OCI-M2 (cell line): ENCODE results near the gene FAM3D.

ENCODE experiments used
- DNase-seq: peaks from one replicate; lab custom pipeline; 2025; ENCODE audit not compliant: unreplicated experiment; lab: John Stamatoyannopoulos, UW

Gene FAM3D

DNA sequence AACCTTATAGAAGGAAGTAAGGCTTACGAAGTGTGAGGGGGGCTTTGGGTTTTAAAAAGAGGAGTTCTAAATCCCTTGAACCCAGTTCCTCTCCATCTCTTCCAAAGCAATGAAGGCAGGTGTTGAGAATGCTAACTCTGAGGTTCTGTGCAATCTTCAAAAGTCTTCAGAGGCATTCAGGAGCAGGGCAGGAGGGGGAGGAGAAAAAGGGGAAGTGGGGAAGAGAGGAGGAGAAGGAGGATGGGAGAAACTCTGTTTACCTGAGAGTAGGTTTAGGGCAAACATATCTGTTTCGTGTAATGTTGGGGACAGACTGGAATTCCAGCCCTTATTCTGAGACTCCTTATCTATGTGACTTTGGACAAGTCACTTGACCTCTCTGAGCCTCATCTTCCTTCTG is 36.9 kb downstream of the FAM3D start:
- DNase-seq = no peak

DNA sequence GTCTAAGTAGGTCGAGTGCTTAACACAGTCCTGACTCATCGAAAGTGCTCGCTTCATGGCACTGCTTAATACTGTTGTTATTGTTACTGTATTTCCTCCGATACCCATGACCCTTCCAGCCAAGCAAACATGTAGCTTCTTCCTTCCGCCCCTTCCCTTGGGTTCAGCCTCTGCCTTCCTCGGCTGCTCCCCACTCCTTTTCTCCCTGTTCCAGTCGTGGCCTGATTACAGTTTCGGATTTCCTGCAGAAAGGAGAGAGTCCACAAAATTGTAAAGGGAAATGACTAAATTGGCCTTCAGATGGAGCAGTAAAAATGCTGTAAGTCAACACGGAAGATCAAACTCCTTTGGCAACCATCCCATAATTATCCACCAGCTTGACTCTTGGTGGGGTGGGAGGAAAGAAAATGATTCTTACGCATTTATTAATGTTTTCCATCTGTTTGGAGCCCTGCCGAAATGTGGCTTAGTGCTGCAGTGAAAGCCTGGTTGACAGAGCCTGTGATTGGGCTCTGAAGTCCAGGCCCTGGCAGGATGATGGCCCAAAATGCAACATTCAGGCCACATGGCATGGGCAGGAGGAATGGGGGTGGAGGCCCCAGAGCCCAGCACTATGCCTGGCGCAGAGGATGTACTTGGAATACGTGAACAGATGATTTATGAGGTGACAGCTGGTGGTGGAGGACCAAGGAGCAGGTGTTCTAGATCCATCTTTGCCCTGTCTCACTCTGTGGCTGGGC is 37.6 kb downstream of the FAM3D start:
- DNase-seq = no peak

DNA sequence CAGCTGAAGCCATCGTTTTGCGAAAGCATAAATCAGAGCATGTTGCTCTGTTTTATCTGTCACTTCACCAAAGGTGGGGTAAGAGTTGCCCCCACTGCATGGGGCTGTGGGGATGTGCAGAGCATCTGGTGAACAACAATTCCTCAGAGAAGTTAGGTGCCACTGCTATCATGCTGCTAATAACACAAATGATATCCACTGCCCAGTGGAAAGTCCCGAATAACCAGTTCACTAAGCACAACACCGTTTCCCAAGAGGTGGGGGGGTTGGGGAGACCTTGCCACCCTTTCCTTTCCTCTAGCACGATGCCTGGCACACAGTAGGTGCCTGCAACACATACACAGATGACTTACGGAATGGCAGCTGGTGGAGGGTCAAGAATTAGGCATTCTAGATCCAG is 38.6 kb downstream of the FAM3D start:
- DNase-seq = no peak

DNA sequence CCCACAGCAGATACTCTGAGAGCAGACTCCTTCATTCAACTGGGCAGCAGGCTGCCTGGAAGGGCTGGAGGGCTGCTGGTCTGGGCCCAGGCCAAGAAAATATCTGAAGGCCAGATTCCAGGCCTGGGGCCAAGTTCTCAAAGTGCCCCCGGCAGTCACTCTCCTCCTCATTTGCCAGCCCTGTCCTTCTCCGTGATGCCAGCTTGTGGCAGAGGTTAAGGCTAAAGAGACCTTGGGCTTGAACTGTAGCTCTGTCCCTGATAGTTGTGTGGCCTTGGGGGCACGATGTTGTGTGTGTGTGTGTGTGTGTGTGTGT is 39.0 kb downstream of the FAM3D start:
- no peak for DNase-seq

DNA sequence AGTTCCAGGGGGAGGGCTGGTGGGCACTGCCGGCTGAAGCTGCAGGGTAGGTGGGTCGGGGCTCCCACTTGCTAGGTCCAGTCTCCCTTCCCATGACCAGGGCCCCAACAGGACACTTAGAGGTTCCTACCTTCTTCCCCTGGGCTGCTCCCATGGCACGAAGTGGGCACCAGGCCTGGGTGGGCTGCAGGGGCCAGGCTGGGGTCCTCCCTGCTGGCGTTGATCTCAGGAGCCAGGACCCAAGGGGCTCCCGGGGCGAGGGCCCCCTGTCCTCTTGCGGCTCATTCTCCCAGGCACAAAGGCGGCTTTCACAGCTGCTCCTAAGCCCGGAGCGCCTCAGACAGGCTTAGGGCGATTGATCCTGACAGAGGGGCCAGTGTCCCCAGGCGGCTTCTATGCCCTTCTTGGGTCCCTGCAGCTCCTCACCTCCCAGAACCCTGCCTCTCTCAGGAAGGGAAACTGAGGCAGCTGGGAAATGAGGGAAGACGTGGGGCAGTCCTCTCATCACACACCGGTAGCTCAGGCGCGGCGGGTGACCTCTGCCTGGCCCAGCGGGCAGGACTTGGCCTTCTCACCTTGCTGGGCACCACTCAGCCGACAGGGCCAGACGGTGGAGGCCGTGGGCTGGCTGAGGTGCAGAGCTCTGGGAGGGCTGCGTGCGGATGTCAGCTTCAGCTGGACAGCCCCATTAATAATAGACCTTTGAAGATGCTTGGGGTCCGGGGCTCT is 39.6 kb downstream of the FAM3D start:
- no peak for DNase-seq

DNA sequence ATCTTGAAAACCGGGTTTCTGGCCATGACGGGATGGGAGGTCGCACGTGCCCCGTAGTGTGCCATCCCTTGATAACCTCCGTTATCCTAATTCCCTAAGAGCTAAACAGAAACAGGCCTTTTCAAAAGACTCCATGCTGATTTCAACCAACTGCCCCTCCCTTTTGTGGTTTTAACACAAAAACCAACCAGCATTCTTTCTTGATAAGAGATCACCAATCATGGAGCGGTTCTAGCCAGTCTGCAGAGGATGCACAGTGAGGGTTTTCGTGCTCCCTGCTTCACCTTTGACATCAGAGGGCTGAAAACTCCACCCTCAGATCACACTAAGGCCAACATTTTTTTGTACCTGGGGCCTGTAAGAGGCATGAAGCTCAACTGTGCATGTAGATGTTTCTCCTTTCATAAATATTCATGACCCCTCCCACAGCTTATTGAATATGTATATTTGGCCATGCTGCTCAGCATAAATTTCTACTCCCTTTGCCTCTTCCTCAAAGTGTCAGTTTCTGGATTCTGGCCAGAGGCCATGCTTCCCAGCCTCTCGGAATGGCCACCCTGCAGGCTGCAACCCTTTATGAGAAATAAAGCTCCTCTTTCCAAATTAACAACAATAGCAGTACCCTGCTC is 41.3 kb downstream of the FAM3D start:
- no peak for DNase-seq

DNA sequence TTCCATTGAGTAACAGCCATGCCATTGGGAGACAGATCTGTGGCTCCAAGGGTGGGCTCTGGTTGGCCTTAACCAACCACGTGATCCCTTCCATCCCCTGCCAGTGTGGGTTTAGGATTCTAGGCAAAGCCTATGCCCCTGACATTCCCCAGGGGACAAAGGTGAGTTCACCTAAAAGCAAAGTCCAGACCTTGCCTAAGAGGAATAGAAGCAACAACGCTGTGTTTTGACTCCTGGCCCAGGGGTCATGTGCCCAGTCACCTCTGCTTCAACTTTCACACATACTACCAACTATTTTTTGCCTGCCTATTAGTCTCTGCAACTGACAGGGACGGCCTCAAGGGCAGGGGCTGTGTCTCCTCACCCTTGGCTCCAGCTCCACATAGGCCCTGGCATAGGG is 42.0 kb downstream of the FAM3D start:
- DNase-seq = no peak

DNA sequence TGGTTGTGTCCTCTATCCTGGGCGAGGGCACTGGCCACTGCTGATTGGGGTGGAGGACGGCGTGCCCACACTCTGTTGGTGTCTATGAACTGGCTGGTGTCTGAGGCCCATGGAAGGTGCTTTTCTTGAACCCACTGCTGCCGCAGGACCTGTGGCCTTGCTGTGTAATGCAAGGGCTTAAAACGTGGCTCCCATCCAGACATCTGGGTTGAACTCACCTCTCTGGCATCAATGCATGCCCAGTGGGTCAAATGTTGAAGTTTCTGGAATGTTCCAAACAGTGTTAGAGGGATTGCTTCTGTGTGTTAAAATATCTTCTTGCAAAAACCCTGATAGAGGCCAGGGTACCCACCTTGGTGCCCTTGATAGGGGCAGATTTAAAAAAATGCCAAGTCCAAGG is 42.6 kb downstream of the FAM3D start:
- no peak for DNase-seq

DNA sequence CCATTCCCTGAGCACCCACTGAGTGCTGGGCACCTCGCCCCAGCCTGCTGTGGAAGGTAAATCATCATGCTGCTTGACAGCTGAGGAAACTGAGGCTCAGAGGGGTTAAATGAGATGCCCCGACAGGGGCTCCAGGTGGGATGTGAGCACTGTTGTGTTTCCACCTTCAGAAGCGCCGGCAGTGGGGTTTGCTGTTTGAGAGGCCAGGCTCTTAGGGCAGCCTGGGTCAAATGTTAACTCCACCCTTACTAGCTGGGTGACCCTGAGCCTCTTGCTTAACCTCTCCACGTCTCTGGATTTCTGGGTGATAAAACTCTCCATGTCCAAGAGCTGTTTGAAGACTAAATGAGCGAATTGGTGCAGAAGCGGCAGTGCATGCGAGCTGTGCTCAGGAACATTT is 43.1 kb downstream of the FAM3D start:
- no peak for DNase-seq

DNA sequence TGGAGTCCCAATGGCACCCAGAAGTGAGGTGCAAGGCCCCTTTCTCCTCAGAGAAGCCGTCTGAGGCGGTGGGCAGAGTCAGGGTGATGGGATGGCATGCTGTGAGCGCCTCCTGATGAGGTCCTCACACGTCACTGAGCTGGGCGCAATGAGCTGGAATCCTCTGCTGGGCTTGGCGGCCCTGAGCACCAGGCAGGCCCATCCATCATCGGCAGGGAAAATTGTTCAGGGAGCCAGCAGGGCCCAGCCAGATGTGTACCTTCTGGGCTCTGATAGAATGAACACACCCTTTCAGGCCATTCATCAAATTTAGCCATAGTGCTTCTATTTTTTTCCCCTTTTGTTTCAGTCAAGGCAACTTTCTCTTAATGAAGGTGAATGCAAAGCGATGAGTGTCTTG is 43.7 kb downstream of the FAM3D start:
- DNase-seq = no peak

DNA sequence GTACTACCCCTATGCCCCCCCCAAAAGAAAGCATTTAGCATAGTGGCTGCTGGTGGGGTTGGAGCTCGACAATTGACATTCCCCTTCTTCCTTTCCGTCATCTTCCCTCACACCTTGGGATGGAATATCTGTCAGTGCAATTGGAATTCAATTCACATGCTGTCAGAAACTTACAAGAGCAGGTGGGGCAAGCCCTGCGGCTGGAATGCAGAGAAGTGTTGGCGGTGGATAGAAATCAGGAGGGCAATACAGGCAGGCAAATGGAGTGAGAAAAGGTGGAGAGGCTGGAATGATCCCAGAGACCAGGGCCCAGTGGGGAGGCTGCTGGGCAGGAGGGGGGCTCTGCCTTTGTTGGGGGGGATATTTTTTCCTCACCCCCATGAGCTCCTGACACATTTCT is 44.1 kb downstream of the FAM3D start:
- no peak for DNase-seq

DNA sequence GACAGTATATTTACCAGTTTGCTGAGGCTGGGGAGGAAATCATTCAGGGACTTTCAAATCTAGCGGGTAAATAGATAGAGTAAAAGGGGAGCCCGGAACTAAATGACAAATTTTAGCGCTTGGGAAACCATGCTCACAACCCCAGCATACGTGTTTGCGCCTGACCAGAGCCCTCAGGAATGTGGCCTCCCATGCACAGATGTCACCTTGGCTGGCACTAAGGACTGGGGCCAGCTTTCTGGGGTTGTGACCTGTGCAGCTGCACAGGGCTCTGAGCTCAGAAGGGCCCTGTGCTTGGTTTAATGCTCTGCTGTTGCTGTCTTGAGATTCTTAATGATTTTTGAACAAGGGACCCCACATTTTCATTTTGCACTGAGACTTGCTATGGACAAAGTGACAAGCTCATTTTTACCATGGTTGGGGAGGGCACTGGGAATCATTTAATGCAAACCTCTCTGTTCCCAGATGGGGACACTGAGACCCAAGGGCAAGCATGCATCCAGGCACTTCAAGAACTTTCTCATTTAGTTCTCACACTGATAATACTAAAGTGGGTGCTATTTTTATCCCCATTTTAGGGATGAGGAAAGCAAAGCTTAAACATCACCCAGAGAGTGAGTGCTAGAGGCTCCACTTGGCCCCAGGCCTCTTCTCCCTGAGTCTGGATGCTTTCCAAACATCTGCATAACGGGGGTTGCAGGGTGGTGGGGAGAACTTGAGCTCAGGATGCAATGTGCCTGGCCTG is 45.3 kb downstream of the FAM3D start:
- no peak for DNase-seq

DNA sequence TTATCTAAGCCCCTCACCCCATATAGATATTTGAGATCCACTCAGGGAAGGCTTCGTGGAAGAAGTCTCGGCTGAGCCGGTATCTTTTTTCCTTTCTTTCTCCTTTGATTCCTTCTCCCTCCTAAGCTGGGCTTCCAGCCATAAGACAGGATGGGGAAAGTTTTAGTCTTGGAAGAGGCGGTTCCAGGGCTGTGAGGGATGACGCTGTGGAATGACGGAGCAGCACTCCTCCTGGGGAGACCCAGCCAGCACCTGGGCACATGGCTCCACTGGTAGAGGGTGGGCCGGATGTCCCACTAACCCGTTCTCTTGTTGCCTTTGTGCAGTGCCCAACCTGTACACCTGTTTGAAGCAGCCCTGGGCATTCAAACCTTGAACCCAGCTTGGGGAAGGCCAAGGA is 46.2 kb downstream of the FAM3D start:
- no peak for DNase-seq

DNA sequence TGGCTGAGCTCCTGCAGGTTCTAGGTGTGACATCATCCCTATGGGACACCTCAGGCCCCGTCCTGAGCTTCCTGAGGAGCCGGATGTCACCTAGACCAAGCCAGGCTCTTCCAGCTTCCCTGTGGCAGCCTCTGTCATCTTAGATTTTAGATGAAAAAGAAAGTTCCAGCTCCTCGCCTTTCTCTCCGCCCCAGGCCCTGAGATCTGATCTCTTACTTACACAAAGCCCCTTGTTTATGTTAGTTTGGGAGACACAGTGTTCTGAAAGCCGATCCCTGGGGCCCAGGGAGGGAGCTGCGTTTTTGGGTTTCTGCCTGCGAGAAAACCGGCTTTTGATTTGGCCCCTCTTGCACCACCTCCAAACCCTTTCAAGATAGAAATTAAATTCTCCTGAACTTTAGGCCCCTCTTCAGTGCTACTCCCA is 49.2 kb downstream of the FAM3D start:
- no peak for DNase-seq

DNA sequence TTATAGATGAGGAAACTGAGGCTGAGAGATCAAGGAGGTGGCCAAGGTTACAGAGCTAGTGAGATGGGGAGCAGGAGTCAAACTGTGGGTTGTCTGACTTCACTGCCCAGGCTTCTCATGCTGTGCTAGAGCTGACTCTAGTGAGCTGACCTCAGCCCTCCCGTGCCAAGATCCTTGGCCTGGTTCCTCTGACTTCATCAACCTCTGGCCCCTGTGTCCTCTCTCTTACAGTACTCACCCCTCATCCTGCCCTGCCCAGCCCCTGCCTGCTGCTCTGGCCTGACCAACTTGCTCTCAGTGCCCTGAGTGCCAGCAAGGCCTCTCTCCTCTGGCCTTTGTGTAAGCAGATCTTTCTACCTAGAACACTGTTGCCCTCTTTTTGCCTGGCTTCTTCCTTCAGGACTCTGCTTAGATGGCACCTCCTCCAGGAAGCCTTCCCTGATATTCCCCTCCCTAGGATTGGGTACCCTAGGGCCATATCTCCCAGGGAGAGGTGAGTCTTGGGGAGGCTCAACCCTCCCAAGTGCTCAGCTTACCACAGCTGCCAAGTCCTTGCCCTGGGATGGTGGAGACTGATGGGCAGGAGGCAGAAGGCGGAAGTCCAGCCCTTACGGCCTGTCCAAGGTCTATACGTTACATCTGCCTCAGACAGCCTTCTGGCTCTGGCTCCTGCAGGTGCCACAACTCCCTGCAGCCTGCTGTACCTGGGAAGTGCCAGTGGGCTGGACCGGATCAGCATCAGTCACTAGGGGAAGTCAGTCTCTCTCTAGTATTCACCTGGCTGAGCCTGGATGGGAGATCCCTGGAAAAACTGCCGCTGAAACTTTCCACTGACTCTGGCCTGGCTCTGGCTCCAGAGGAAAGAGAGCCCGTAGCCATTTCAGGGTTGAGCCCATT is 53.1 kb downstream of the FAM3D start:
- DNase-seq = no peak

DNA sequence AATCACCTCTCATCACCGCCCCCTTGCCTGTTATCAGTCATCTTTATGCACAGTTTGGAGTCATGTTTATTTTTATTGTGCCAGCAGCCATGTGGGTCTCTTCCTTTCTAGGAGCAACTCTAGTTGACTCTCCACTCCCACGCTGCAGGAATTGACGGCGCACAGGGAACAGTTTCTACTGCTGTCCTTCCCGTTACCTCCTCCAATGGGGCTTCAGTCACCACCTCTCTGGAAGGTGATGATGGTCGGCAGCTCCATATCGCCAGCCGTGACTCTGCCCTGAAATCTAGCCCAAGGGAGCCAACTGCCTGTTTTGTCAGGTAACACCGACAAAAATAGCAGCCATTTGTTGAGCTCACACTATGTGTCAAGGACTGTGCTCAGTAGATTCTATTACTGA is 53.7 kb downstream of the FAM3D start:
- no peak for DNase-seq

DNA sequence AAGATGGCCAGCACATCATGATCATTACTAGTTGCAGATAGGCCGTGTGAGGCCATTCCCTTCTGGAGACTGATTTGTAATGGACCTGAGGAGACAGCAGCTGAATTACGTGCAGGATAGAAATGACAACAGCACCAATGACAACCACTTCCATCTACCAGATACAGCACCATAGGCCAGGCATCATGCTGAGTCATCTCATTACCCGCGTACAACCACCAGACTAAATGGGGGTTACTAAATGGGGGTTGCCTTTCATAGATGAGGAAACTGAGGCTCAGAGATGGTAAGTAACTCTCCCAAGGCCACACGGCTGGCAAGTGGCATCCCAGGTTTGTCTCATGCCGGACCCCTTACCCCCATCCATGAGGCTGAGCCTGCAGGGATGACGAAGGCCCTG is 56.6 kb downstream of the FAM3D start:
- DNase-seq = no peak

DNA sequence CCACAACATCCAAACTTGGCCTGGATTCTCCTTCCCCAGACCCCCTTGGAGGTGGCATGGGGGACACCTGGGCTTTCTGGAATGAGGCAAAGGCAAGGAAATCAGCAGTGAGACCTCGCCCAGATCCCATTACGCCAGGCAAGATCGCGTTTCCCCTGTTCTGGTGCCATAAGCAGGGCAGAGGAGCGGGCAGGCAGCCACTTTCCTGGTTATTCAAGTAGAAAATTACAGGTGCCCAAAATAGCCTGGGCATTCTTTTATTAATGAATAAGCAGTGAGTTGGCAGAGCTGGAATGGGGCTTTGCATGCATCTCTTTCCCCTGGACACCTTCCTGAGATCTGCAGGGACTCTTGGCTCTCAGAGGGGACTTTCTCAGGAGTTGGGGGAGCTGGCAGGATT is 57.9 kb downstream of the FAM3D start:
- no peak for DNase-seq

DNA sequence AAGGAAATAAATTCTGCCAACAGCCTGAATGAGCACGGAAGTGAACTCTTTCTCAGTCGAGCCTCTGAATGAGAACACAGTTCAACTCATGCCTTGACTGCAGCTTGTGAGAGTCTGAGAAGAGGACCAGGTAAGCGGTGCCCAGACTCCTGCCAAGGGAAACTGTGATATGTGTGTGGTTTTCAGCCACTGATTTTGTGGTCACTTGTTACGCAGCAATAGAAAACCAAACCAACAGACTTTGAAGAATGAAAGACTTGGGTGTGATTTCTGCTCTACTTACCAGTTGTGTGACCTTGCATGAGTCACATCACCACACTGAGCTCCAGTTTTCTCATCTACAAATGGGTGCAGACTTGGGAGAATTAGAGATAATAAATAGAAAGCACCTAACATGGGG is 58.8 kb downstream of the FAM3D start:
- DNase-seq = no peak

DNA sequence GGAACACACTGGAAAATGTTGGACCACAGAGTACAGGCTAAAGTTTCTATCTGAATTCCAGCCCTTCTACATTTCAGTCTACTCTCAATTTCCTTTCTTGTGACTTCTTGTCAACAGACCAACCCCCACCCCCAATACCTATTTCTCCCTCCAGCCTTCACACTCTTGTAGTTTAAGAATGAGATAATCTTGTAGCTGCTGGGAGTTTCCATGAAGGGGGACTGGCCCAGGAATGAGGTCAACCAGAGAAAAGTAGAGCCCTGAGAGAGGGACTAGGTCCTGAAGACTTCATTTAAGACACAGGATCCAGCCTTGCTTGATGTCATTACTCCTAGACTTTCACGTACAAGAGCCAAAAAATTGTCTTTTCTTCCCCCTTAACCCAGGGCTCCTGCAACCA is 59.9 kb downstream of the FAM3D start:
- DNase-seq = no peak

DNA sequence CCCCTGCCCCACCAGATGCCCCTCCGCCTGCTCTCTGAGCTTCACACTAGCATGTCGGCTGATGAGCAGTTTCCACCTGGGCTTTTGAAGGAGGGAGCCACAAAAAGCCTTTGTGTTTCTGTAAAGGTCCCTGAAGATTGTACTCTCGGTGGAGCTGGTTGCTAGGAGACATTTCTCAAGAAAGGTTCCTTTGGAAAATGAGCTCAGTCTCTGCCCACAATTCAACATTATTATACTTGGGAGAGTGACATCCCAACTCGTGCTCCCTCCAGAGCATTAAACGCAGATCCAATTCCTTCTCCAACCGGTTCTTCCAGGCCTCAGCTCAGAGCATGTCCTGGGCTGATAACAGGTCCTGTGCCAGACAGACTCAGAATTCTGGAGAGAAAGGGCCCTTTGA is 62.5 kb downstream of the FAM3D start:
- DNase-seq = no peak
